ENCODE measurements around the gene TSPAN5.

TSPAN5 gene

DNA sequence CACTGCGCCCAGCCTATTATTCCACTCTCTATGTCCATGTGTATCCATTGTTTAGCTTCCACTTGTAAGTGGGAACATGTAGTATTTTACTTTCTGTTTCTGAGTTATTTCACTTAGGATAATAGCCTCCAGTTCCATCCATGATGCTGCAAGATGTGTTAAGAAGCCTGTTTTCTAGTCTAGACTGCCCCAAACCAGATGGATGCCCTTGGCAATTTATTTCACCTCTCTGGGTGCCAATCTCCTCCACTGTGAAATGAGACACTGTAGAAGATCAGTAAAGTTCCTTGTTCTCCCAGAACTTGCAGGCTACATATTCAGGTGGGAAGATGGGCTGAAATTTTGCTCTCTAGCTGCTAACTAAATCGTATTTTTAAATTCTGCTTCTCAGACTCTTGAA, 72.8 kb downstream of the TSPAN5 start:
- no peak for DNase-seq (ENCODE audit: low read depth)

DNA sequence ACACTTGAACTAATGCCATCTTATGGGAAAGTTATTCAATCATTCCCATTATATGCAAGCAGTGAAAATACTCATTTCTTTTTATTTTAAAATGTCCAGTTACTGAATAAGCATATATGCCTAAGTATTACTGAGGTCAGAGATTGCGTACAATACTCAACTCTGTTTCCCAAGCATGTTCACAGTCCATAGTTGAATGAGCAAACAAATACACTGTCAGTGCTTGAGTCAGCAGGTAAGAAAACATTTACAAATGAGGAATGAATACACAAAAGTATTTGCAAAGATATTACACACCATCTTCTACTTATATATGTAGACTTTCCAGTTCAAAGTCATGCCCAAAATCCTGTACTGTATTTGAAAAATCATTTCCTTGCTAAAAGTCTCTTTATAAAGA, 74.1 kb downstream of the TSPAN5 start:
- no peak for DNase-seq (ENCODE audit: low read depth)

DNA sequence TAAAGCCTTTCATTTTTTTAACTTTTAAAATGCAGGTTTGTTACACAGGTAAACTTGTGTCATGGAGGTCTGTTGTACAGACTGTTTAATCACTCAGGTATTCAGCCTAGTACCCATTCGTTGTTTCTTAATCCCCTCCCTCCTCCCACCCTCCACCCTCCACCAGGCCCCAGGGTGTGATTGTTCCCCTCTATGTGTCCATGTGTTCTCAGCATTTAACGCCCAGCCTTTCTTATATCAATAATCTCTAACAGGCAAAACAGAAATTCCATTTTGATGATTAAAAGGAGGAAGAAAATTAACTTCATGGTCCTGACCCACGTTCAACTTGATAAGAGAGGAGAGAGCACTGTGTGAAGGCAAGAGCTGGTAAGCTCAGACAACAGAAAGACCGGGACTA, 75.1 kb downstream of the TSPAN5 start:
- no peak for DNase-seq (ENCODE audit: low read depth)

DNA sequence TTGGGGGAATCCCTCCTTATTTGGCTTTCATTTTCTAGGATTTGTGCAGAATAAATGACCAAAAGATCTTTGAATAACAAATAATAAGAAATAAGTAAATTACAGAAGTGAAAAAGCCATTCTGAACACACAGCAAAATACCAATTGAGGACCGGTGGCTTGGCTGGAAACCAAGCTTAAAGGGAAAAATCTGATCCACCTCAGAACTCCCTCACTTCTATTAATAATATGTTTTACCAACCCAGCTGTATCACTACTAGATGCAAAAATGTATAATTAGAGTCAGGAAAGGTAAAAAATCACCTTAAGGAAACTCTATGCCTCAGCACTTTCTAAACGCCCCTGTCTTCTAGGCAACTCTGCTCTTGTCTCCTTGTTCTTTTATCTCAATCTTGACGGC, 77.3 kb downstream of the TSPAN5 start:
- no peak for DNase-seq (ENCODE audit: low read depth)

DNA sequence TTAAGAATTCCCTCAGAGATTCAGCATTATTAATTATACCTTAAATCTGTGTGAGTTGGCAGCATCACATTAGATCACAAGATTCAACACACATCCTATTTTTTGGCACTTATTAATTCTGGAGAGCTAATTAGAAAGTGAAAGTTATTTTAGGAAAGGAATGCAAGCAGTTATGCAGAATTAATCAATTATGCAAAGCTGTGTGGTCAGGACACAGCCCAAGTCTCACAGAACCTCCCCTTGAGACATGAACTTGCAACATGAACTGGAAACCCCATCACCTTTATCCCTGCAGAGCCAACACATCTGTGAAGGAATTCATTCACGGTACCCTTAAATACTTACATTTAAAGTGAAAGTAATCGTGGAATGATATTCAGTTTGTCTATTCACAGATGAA, 80.5 kb downstream of the TSPAN5 start:
- no peak for DNase-seq (ENCODE audit: low read depth)

DNA sequence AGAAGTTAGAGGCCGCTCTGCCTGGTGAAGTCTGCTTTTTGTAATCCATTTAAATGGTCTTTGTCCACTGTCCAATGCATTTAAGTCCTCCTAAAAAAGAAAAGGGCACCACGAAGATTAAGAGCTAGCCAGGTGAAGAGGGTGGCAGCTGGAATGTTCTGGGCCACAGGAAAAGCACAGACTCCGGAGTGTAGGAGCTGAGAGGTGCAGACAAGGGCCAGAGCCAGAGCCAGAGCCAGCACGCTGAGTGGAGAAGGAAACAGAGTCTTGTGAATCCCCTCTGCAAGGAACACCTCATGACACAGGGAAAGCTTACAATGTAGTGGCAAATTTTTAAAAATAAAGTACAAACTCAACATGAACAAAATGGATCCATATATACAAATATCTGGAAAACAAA, 83.6 kb downstream of the TSPAN5 start:
- DNase-seq (ENCODE audit: low read depth), result no peak

DNA sequence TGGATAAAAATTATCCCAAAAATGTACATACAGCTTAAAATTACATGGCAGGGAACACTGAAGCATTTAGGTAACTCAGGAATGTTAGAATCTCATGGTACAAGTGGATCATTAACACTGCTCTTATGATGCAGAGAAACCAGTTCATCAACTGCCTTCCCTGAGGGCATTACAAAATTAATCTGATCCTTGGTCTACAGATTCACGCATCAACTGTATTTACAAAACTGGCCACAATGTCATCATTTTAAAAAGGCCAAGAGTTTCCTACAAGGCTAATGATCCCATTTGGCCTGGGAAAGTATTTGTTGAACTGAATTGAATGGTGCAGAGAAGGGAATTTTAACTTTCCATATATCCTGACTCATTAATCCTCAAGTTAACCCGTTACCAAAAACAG, 84.6 kb downstream of the TSPAN5 start:
- no peak for DNase-seq (ENCODE audit: low read depth)

DNA sequence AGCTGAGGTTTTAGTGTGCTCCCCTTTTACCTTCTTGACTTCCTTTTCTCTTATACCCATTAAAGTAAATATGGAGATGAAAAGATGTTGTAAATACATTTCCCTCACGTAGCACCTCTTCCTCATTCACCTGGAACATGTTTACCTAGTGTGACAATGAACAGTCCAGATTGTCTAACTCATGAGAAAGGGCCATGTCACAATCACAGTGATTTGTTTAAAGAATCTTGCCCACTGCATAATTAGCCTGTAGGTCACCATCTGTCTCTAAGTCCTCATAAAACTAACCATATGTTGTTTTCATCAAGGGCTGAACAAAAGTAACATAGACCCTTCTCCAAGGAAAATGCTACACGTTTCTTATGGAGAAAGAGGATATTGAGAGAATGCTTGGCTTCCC, 85.7 kb downstream of the TSPAN5 start:
- no peak for DNase-seq (ENCODE audit: low read depth)

DNA sequence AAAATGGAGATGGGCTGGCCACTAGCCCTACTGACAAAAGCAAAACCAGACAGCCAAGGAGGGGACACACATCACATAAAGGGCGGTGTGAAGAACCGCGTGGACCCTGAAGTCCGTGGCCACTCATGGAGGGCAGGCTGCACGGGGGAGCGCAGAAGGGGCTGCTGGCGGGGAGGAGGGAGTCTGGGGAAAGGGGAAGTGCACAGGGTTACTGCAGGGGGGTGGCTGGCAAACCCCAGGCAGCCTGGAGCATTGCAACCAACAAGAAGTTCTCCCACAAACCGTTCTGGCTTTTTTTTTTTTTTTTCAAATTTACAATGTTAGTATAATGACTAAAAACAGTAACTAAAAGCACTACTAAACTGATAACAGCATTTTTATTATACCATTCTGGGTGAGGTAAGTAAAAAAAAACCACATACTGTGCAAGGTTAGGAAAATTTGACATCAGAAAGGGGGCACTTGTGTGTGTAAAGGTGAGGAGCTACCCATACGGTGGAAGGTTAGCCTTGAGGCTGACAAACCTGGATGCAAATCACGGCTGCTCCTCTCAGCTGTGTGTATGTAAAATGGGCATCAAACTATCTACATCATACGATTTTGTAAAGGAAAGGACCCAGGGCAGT, 87.1 kb downstream of the TSPAN5 start:
- DNase-seq (ENCODE audit: low read depth), result no peak

DNA sequence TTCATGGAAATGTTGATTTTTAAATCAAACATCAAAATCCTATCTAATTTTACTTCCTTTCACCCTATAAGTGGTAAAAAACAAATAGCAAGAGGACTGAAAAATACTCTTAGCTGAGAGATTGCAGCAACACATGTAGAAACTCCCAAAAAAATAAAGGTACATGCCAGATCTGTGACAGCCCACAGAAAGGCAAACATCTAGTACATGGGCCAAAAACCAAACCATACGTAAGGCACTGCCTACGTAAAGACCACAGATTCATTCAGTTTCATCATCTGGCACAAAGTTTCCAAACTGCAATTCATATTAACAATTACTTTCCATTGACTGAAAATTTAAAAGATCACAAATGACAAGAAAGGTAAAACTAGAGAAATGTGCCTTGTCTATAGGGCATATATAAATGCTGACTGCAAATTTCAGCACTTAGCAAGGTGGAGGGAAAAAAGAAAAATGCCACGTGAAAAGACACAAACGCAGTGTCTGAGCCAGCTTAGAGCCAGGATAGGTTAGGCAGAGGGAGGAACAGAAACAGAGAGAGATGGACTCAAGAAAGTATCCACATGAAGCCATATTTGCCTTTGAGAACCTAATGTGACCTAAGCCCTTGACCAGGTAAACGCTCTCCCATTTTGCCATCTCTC, 88.1 kb downstream of the TSPAN5 start:
- no peak for DNase-seq (ENCODE audit: low read depth)

DNA sequence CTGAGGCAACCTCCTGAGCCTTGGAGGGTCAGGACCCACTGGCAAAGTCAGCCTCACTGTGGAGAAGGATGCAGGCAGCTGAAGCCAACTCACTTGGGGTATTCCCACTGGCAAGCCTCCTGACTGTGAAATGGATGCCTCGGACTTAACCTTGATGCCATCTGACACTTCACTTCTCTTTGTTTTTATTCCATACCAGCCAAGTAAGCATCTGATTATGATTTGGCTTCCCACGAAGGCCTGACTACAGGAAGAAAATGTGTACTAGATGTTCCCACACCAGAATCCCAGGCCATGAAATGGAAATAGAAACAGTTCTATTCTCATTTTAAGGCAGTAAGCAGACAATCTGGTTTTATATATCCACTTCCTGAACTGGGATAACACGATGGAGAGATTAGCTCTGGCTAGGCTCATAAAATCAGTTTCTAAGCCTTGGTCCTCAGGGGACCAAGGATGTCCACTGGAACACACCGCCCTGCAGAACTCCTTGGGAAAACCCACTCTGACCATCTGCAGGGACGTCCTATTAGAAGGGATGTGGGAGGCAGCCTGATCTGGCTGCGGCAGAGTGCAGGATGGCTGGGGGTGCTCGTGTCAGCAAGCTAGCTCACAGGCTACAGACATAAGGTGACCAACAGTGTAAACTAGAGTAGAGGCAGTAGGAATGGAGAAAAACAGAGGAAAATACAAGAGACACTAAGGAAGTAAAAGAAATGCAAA, 89.3 kb downstream of the TSPAN5 start:
- no peak for DNase-seq (ENCODE audit: low read depth)

DNA sequence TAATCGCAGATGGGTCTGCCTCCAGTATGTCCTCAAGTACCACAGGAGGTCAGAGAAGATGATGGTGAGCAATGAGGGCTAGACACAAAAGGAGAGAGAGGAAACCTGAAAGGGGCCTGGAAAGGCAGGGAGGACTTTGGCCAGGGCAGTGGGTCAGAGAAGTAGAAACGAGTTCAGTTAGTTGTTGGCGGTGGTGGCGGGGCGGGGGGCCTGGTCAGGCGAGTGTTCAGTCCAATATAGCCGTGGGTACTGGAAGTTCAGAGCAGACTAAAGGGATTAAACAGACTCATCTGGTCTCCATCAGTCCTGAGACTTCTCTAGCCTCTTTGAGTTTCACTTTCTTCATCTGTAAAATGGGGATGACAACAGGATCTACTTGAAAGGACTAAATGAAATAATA, 90.8 kb downstream of the TSPAN5 start:
- DNase-seq (ENCODE audit: low read depth), result no peak

DNA sequence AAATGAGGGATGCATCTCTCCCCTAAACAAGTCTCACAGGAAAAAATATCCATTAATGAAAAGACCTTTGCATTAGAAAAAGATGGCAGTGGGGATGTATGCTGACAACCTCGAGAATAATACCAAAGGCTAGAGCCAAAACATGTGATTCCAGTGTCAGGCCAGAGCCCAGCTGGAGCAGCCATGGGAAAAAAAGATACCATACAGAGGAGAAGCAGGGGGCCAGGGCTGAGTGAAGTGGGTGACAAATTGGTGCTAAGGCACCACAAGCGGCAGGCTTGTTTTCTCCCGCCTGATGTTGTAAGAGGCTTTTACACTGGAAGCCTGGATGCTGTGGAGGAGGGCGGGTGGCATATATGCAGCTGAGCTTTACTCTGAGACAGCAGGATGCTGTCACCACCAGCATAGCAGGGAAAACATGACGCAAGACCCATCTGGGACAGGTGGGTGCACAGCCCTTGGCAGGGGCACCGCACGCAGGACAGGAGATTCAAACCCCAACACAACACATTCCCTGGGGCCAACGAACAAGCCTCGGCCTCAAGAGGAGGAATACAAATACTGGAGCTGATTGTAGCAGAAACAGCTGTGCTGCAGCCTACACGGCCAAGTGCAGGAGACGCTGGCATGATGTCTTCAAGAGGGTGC, 91.9 kb downstream of the TSPAN5 start:
- DNase-seq (ENCODE audit: low read depth), result no peak

DNA sequence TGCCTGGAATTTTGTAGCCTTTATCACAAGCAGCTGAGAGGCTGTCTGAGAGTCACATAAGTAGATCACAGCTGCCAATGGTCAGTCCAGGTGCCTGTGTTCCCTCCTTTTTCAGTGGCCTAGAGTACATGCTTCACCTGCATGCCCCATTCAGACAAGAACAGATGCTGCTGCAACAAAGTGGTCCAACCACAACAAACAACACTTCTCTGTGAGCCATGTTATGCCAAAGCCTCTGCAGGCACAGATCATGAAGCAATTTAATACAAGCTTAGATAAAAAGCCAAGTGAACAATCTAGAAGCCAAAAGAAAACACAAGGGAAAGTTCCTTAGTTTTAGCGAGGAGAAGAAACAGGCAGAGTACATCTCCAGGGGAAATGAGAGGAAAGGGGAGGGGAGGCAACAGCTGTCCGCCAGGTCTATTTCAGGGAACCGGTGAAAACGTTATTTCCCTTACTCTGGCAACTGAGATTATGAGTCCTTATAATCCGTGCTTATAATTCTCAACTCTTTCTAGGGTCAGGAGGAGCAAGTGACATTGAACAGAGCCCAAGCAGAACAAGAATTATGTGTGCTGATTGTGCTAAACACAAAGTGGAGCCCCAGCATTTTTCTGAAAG, 92.6 kb downstream of the TSPAN5 start:
- DNase-seq (ENCODE audit: low read depth), result no peak

DNA sequence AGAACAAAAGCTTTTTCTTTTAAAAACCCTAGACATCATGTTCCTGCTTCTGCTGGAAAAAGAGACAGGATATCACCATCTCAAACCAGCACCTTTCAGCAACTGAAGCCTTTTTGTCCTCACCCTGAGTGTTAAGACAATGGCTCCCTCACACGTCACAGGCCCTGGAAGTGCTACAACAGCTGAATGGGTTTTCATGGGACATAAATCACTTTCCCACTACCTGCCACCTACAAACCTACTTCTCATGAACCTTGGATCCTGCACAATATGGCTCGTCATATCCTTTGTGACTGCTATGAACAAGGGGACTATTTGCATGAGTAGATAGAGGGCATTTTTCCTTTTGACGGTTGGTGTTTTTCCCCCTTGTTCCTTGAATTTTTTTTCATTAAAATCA, 93.6 kb downstream of the TSPAN5 start:
- no peak for DNase-seq (ENCODE audit: low read depth)

DNA sequence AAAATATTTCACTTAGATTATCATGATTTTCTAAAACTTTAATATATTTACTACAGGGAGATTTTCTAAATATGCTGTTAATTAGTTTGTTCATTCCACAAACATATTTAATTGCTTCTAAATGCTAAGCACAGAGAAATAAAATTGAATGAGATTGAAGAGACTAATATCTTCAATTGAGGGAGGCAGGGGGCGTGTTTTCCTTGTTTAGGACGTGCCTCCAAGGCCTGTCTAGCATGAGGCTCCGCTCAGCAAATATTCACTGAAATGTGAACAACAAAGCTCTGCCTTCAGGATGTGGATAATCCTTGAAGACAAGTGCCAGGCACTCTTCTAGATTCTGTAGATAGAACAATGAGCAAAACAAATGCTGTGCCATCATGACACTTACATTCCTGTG, 98.1 kb downstream of the TSPAN5 start:
- no peak for DNase-seq (ENCODE audit: low read depth)

DNA sequence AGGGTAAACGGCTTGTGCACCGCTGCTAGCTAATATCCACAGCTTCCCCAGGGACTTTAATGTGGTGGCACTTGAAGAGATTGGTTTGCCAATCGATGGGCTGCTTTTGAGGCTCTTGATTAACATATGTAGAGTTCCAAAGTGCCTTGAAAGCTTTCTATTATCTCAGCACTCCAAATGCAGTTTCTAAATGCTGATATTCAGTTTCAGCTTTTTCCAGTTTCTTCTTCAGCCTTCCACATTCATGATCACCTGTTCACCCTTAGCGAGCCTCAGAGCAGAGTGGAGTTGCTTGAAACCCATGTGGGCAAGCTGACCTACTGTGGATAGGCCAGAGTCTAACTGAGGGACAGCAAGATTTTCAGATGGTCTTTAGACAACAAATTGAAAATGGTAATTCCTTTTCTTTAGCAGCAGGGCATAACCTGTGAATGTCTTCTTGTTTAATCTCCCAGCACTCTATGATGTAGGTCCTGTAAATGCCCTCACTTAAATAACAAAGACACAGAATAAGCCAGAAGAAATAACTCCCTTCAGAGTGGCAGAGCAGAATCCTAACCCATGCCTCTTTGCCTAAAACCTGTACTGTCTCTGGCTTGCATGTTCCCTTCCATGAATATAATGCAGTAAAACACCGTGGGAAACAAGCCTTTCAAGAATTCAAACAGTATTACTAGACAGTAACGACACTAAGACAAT, 99.8 kb downstream of the TSPAN5 start:
- DNase-seq (ENCODE audit: low read depth), result no peak

DNA sequence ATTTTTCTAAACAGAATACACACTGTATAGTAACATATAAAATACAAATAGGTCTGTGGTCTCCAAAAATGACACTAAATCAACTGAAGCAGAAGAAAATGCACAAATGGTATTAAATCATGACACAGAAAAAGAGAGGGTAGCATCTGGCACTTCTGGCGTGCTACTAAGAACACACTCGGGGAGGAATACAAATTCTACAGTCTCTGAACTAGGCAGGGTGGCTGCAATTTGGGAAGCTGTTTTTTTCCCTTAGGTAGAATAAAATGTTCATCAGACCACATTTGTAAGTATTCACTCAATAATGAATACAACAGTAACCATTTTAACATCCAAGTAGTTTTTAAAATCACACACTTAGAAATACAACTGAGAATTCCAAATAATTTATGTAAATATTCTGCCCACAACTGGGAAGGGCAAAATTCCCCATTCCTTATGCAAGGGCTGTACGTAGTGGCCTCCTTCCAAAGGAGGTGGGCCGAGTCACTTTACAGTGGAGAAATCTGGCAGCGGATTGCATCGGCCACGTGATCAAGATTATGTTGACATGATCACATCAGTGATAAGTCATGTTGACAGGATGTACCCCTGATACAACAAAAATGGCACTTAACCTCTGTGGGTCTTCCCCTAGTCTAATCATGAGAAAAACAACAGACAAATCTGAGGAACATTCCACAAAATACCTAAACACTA, 101.1 kb downstream of the TSPAN5 start:
- no peak for DNase-seq (ENCODE audit: low read depth)

DNA sequence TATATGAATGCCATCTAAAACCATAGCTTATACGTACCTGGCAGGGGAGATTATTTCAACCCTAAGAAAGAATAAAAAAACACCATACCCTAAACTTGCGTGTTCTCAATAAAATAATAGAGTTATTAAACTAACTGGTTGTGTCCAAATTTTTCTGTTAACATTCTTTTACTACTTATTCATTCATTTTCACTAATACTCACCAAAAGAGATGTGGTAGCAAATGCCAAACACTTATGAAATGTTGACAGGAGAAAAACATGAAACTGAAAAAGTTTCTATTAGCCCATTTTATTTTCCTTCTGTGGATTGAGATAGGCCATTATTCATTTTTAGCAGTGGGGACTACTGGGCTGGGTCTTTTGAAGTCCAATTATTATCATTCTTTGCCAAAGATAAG, 102.0 kb downstream of the TSPAN5 start:
- DNase-seq (ENCODE audit: low read depth), result no peak

DNA sequence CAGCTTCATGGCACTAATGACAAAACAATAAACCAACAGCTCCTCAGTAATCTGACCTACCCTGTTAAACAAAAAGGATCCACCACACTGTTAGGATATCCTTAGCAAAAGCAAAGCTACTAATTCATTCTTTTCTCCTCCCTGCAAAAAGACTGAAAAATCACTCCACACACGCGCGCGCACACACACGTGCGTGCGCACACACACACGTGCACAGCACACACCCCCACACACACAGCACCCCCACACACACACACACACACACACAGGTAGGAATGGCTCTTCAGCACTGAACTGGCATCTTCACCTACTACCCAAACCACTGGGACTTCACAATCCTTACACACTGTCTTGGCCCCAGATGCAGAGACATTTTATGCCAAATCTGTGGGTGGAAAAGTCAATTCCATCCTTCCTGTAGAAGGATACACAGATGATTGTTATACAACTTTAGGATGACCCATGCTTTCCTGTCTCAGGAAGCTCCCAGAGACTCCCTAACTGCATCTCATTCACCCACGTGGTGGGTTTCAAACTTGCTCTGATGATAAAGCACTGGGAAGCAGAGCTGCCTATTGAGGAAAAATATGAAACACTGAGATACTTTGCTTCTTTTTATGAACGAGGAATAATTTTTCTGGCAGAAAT, 102.5 kb downstream of the TSPAN5 start:
- DNase-seq (ENCODE audit: low read depth), result no peak
